H1 (cell line): ENCODE data around the gene CDC42BPB. TPM values are rescaled to one million over a fixed set of nuclear protein-coding genes. Genes with fewer than 3 reads are reported as not detected.

Experiments used
- CTCF ChIA-PET: fragments of 300-600 bp; sonication (Branson Sonifier 250); formaldehyde crosslinking; loops from one replicate; lab custom pipeline; 2021; ENCODE audit not compliant: partially characterized antibody; lab: Charles Lee
- POLR2A ChIA-PET: fragments of 300-600 bp; sonication (Branson Sonifier 250); formaldehyde crosslinking; loops from one replicate; lab custom pipeline; 2021; ENCODE audit warnings: inconsistent platforms; ENCODE audit not compliant: partially characterized antibody; lab: Charles Lee
- DNase-seq, 2 experiments: peaks; one replicate each; pipeline versions ENCODE4 v3.0.0 to v3.0.0-alpha.2; 2010 to 2022; ENCODE audit warnings: low spot score in 2 of 2, low read depth in 1 of 2, mixed read lengths in 1 of 2
- FAIRE-seq: peaks from 2 replicates; lab custom pipeline; 2011; peaks lifted over from hg19 to GRCh38; lab: Jason Lieb, UNC
- H2AFZ ChIP-seq: 2 replicates; pipeline ENCODE4 v1.8.1; 2012; ENCODE audit warnings: low read length, inconsistent platforms
- H2AK5ac ChIP-seq: 2 replicates; pipeline ENCODE4 v1.6.1; 2013; ENCODE audit warnings: low read depth, low read length
- H2BK120ac ChIP-seq: replicated peaks from 2 replicates; pipeline ENCODE3; 2013; ENCODE audit warnings: low read depth, low read length, inconsistent platforms
- H2BK12ac ChIP-seq: 2 replicates; pipeline ENCODE4 v1.6.1; 2013; ENCODE audit warnings: low read depth, low read length
- H2BK15ac ChIP-seq: 2 replicates; pipeline ENCODE4 v1.6.1; 2013; ENCODE audit warnings: low read length
- H2BK20ac ChIP-seq: 2 replicates; pipeline ENCODE4 v1.6.1; 2013; ENCODE audit warnings: low read length
- H2BK5ac ChIP-seq: 2 replicates; pipeline ENCODE4 v1.6.1; 2013; ENCODE audit warnings: low read depth, low read length
- H3K14ac ChIP-seq: 2 replicates; pipeline ENCODE4 v1.6.1; 2013; ENCODE audit warnings: inconsistent platforms; ENCODE audit not compliant: insufficient read length
- H3K18ac ChIP-seq: 2 replicates; pipeline ENCODE4 v1.6.1; 2013; ENCODE audit warnings: low read length; ENCODE audit errors: extremely low read depth
- H3K23ac ChIP-seq: 2 replicates; pipeline ENCODE4 v1.6.1; 2013; ENCODE audit warnings: inconsistent platforms; ENCODE audit not compliant: insufficient read length
- H3K23me2 ChIP-seq: 2 replicates; pipeline ENCODE4 v1.6.1; 2013; ENCODE audit warnings: low read depth, low read length
- H3K27ac ChIP-seq: 2 replicates; pipeline ENCODE4 v1.6.1; 2011; ENCODE audit warnings: low read depth, low read length, inconsistent platforms
- H3K27me3 ChIP-seq, 4 experiments: replicated peaks in 1 of 4; 1 replicate in 1 of 4; 2 replicates in 3 of 4; pipeline versions ENCODE4 v1.6.1 to v1.8.1; 2011 to 2013; ENCODE audit warnings: low read length in 3 of 4, mild to moderate bottlenecking in 3 of 4, inconsistent platforms in 2 of 4, mixed read lengths in 2 of 4, moderate library complexity in 1 of 4; ENCODE audit not compliant: control insufficient read depth in 3 of 4, insufficient read depth in 3 of 4; ENCODE audit errors: extremely low read depth in 1 of 4
- H3K36me3 ChIP-seq, 4 experiments: 2 replicates each; pipeline versions ENCODE4 v1.6.1 to v1.8.1; 2011 to 2013; ENCODE audit warnings: mild to moderate bottlenecking in 4 of 4, low read length in 3 of 4, moderate library complexity in 2 of 4, control low read depth in 1 of 4, inconsistent platforms in 1 of 4; ENCODE audit not compliant: insufficient read depth in 4 of 4, control insufficient read depth in 2 of 4
- H3K4ac ChIP-seq: replicated peaks from 2 replicates; pipeline ENCODE3; 2013; ENCODE audit warnings: low read length, low read depth, mixed read lengths, inconsistent platforms; ENCODE audit not compliant: insufficient read length
- H3K4me1 ChIP-seq, 4 experiments: replicated peaks in 1 of 4; 1 replicate in 1 of 4; 2 replicates in 3 of 4; pipeline versions ENCODE4 v1.6.1 to v1.8.1; 2011 to 2013; ENCODE audit warnings: low read length in 3 of 4, inconsistent platforms in 2 of 4, mixed read lengths in 1 of 4; ENCODE audit not compliant: insufficient read depth in 4 of 4, control insufficient read depth in 3 of 4
- H3K4me2 ChIP-seq, 2 experiments: 2 replicates each; pipeline versions ENCODE4 v1.6.1 to v1.8.1; 2011 to 2013; ENCODE audit warnings: low read depth in 2 of 2, low read length in 2 of 2, control low read depth in 1 of 2, inconsistent platforms in 1 of 2, mild to moderate bottlenecking in 1 of 2; ENCODE audit not compliant: insufficient read depth in 1 of 2
- H3K4me3 ChIP-seq, 4 experiments: fragments of 200-600, 300-600 bp in 1 of 4; sonication (generic), shearing (Covaris generic), sonication (Bioruptor Twin) in 1 of 4; 2 replicates each; pipeline versions ENCODE4 v1.5.1 to v1.8.1; 2011 to 2016; ENCODE audit warnings: low read length in 4 of 4, low read depth in 3 of 4, control low read depth in 2 of 4, inconsistent platforms in 2 of 4, mild to moderate bottlenecking in 2 of 4, mixed read lengths in 1 of 4, moderate library complexity in 1 of 4; ENCODE audit not compliant: insufficient read depth in 2 of 4; ENCODE audit errors: extremely low read depth in 1 of 4
- H3K56ac ChIP-seq: replicated peaks from 2 replicates; pipeline ENCODE3; 2013; ENCODE audit warnings: low read depth, mild to moderate bottlenecking, mixed read lengths, low read length, inconsistent platforms; ENCODE audit not compliant: insufficient read length
- H3K79me1 ChIP-seq: 2 replicates; pipeline ENCODE4 v1.6.1; 2013; ENCODE audit warnings: low read depth, low read length, control low read depth
- H3K79me2 ChIP-seq, 2 experiments: 2 replicates each; pipeline versions ENCODE4 v1.6.1 to v1.8.1; 2012 to 2013; ENCODE audit warnings: low read length in 2 of 2, mild to moderate bottlenecking in 2 of 2, inconsistent platforms in 1 of 2; ENCODE audit not compliant: insufficient read depth in 2 of 2, control insufficient read depth in 1 of 2
- H3K9ac ChIP-seq, 4 experiments: replicated peaks in 1 of 4; 1 replicate in 1 of 4; 2 replicates in 3 of 4; pipeline versions ENCODE4 v1.6.1 to v1.8.1; 2011 to 2013; ENCODE audit warnings: low read depth in 3 of 4, low read length in 3 of 4, control low read depth in 2 of 4, mild to moderate bottlenecking in 2 of 4, moderate library complexity in 2 of 4, inconsistent platforms in 1 of 4; ENCODE audit errors: extremely low read depth in 1 of 4
- H3K9me3 ChIP-seq, 2 experiments: 2 replicates each; pipeline versions ENCODE4 v1.6.1 to v1.8.1; 2012 to 2013; ENCODE audit warnings: mild to moderate bottlenecking in 2 of 2, moderate library complexity in 2 of 2, control low read depth in 1 of 2, inconsistent platforms in 1 of 2, low read depth in 1 of 2, low read length in 1 of 2, mixed read lengths in 1 of 2; ENCODE audit not compliant: insufficient read depth in 2 of 2
- H4K20me1 ChIP-seq, 2 experiments: replicated peaks in 1 of 2; 2 replicates each; pipeline versions ENCODE3 to v1.8.1; 2011 to 2013; ENCODE audit warnings: inconsistent platforms in 2 of 2, low read length in 2 of 2, mild to moderate bottlenecking in 1 of 2; ENCODE audit not compliant: insufficient read depth in 2 of 2, control insufficient read depth in 1 of 2
- H4K5ac ChIP-seq: 2 replicates; pipeline ENCODE4 v1.6.1; 2013; ENCODE audit warnings: low read length, low read depth, mixed read lengths, inconsistent platforms; ENCODE audit not compliant: insufficient read length
- H4K8ac ChIP-seq: 2 replicates; pipeline ENCODE4 v1.8.0; 2013; ENCODE audit warnings: mild to moderate bottlenecking, moderate library complexity, low read length, inconsistent platforms; ENCODE audit not compliant: insufficient read depth; ENCODE audit errors: extremely low read depth
- H4K91ac ChIP-seq: replicated peaks from 2 replicates; pipeline ENCODE3; 2013; ENCODE audit warnings: low read length, mixed read lengths, inconsistent platforms; ENCODE audit not compliant: insufficient read length
- SP1 ChIP-seq: IDR thresholded peaks from 2 replicates; pipeline ENCODE4 v1.6.1; 2011; ENCODE audit warnings: low read depth, low read length
- WGBS, 2 experiments: shearing (Covaris generic) in 1 of 2; methylation state at CpG; one replicate each; pipeline versions ENCODE4 v1.1.6 to v1.1.7; 2013 to 2015; ENCODE audit warnings: low lambda C conversion rate in 2 of 2, mixed read lengths in 2 of 2, inconsistent platforms in 1 of 2, low coverage in 1 of 2, missing lambda C conversion rate in 1 of 2; ENCODE audit not compliant: insufficient replicate concordance in 2 of 2, insufficient coverage in 1 of 2, insufficient read length in 1 of 2; ENCODE audit errors: extremely low coverage in 1 of 2, missing lambda C conversion rate in 1 of 2; 5-methylcytosine and 5-hydroxymethylcytosine counted together
- polyA plus RNA-seq, 7 experiments: library from polyadenylated mRNA; depleted of rRNA in 3 of 7; stranded (reverse) in 5 of 7; unstranded in 2 of 7; fragments of >200 nt in 5 of 7; fragments of 200-250 nt in 2 of 7; gene quantifications; 1 replicate in 5 of 7; 2 replicates in 1 of 7; 4 replicates in 1 of 7; pipeline versions ENCODE4 v1.2.1 to v1.2.3, GENCODE V29; 2011 to 2013; ENCODE audit warnings: missing spikeins in 2 of 7, mixed read lengths in 2 of 7
- total RNA-seq: library from RNA; stranded (reverse); fragmentation: NEBNext Ultra II Directional; extraction: Animal tissue kit (Norgen Biotek cat#: 25700); gene quantifications from 2 replicates; pipeline ENCODE4 v1.2.1, GENCODE V29; 2021

Gene CDC42BPB
- total and polyA plus RNA-seq, 2 of the 8 experiments (the other 6 are each of a cell fraction or from before 2014, with no cell fraction given) = 51.2 to 88.2 TPM

DNA sequence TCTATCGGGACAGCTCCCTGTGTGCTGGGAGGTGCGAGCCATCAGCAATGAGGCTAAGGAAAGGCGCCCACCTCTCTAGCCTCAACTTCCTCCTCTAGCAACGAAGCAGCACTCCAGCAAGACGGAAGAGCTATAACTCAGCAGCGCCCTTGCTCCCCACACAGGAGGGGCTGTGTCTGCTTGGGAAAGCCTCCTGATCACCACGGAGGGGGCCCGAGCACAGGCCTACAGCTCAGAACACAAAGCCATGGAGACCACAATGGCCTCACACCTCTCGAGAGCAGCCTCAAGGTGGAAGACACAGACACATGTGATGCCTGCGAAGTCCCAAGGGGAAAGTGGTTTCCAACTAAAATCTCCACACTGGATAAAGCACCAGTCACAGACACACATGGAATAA is 60.4 kb downstream of the CDC42BPB start:
- no peak for FAIRE-seq
- H2AFZ ChIP-seq = no peak overlapping the region
- no peak overlapping the region for H2BK12ac ChIP-seq
- no peak overlapping the region for H3K27ac ChIP-seq
- H3K36me3 ChIP-seq = peaks cover 0 to 21% (median 8%) of the 10 kb centered on the region in 4 experiments; a peak in 5 of 8 replicates
- H3K23ac ChIP-seq = no peak overlapping the region
- no peak overlapping the region for H3K56ac ChIP-seq
- H2AK5ac ChIP-seq = no peak overlapping the region
- POLR2A ChIA-PET = no interaction called here
- no peak overlapping the region for H3K14ac ChIP-seq
- H2BK120ac ChIP-seq = no peak overlapping the region
- H4K91ac ChIP-seq = no peak overlapping the region
- no peak overlapping the region for H2BK15ac ChIP-seq
- peaks cover 2 to 7% of the 10 kb centered on the region in 2 experiments for H4K20me1 ChIP-seq
- no peak overlapping the region for H3K9ac ChIP-seq
- H2BK20ac ChIP-seq = no peak overlapping the region
- no peak overlapping the region; the same call in 1 of the 2 replicates for H4K8ac ChIP-seq
- no peak overlapping the region for H4K5ac ChIP-seq
- no peak overlapping the region for H3K4me3 ChIP-seq
- H3K4me2 ChIP-seq = no peak overlapping the region
- H3K18ac ChIP-seq = no peak overlapping the region
- no peaks in the 10 kb centered on the region for H3K27me3 ChIP-seq
- no peaks in the 10 kb centered on the region for H3K79me2 ChIP-seq
- H3K4ac ChIP-seq = no peak overlapping the region
- no peaks in the 10 kb centered on the region for H3K23me2 ChIP-seq
- peaks cover 2% of the 10 kb centered on the region; the same call in 1 of the 2 replicates for H3K79me1 ChIP-seq
- no peak for DNase-seq
- no peaks in the 10 kb centered on the region for H3K9me3 ChIP-seq
- 0 out of 7 replicates have a peak, but pooled peaks cover 0 to under 1% (median 0%) of the 10 kb centered on the region in 4 experiments for H3K4me1 ChIP-seq
- WGBS, 2 experiments = 91% methylated on average over 10 of the region's 10 CpGs; no CpG with 5 or more reads in 1 of the 2 experiments
- CTCF ChIA-PET = interaction anchor here (0.7 to 1.6 kb wide), 5 partner anchors 9 to 302 kb away, joined by 3 to 4 read pairs (median 3); no protein-coding TSS in a partner anchor
- no peak overlapping the region for H2BK5ac ChIP-seq
- no peak for TF ChIP-seq SP1
